Adipose tissue (tissue), 3 donors: Measurements from ENCODE around the gene PRRT1B. TPM values are rescaled to one million over a fixed set of nuclear protein-coding genes. Genes with fewer than 3 reads are reported as not detected.
A peak's percentile ranks its signal among the peaks of the same experiment; 100 is the strongest.
"Not testable (repeated sequence)": the region's sequence is repeated elsewhere in the genome, so short reads cannot be mapped to it uniquely, and the experiment has no call there.

Experiments
- H3K27ac ChIP-seq: one replicate; pipeline ENCODE4 v1.5.1; 2013; ENCODE audit warnings: low read depth, low read length
- WGBS, 3 donors: extraction: QIAGEN DNeasy Blood & Tissue Kit; methylation state at CpG; one replicate each; pipeline ENCODE4 v1.1.7; 2013; 5-methylcytosine and 5-hydroxymethylcytosine counted together
- polyA plus RNA-seq, 3 donors: library from polyadenylated mRNA; stranded (reverse); fragments of 200-250 nt; gene quantifications; one replicate each; pipeline ENCODE4 v1.2.3, GENCODE V29; 2013
- donor health status: healthy with polysubstance abuse.
- donor health status: Bipolar disorder and iron deficiency.
- donor health status: healthy.

Gene PRRT1B
- polyA plus RNA-seq = under 1 TPM; 0.28 to 0.82 (median 0.34) TPM

DNA sequence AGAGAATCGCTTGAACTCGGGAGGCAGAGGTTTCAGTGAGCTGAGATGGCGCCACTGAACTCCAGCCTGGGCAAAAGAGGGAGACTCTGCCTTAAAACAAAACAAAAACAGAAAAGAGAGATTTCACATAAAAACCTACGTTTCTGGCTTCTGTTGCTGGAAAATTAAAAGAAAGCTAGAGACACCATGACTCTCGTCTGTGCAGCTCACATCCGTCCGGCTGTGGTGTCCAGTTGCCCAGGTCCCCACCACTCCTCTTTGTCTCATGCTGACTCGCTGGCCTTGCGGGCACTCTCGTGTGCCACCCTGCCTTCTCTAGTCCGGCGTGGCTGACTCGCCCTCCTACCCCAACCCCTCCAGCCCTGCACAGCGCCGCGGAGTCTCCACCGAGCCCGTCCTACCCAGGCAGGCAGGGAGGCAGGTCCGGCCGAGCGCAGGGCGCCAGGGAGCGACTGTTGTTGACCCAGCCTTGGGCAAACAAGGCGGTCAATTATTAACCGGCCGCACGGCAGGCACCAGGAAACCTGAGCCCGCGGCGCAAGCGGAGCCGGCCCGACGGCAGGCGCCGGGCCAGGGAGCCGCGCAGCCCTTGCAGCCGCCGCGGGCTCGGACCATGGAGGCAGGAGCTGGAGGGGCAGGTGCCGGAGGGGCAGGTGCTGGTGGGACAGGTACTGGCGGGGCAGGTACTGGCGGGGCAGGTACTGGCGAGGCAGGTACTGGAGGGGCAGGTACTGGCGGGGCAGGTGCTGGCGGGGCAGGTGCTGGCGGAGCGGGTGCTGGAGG lies at the start of gene PRRT1B:
Gene PRRT1B, plus strand, starts transcription at position 521 of the 783 bp plus-strand sequence. Its CDS starts 93 bp downstream, at position 614.
- no peak within 1 kb of the TSS for H3K27ac ChIP-seq
- WGBS, 3 donors = 8 to 28% (median 22%) methylated on average over 47 to 50 of the region's 50 CpGs

DNA sequence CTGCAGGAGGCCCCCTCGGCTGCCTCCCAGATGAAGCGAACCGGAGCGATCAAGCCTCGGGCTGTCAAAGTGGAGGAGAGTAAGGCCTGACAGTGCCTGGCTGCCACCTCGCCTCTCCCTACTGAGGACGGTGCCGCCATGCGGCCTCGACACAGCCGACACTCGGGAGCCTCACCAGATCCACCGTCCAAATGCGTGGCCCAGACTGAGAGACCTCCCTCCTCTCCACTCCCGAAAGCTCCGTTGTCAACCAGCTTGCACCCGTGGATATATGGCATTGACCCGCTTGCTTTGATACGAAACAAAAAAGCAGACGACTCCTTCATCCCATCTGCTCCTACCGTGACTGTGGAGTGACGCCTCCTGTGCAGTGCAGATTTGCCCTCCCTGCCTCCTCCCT lies 49.5 kb upstream of the PRRT1B start:
- WGBS, 3 donors = 85 to 89% (median 88%) methylated on average over 22 of the region's 22 CpGs
- H3K27ac ChIP-seq = no peak overlapping the region

DNA sequence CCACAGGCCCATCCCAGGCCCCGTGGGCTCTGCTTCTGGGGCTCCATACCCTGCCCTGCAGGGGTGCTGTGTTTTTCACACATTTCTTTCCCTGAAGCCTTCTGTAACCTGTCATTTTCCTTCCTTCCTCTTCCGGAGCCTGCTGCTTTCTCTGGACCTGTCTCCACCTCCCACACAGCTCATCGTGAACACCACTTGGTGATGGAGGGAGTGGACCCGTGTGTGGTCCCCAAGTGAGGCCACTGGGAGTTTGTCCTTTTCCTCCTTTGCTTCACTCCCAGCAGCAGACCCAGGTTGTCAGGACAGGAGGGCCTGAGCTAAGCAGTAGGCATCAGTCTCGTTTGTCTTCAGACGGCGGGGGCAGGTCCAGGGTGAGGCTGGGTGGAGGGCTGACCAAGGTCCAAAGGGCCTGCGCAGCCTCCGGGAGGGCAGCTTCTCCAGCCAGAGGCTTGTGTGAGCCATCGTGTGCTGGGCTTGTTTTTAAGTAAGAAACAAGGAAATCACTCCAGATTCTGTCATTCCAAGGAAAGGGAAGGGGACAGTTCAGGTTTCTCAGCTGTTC lies 48.4 kb upstream of the PRRT1B start:
- no peak overlapping the region for H3K27ac ChIP-seq
- WGBS, 3 donors = 77 to 81% (median 81%) methylated on average over 10 of the region's 10 CpGs

DNA sequence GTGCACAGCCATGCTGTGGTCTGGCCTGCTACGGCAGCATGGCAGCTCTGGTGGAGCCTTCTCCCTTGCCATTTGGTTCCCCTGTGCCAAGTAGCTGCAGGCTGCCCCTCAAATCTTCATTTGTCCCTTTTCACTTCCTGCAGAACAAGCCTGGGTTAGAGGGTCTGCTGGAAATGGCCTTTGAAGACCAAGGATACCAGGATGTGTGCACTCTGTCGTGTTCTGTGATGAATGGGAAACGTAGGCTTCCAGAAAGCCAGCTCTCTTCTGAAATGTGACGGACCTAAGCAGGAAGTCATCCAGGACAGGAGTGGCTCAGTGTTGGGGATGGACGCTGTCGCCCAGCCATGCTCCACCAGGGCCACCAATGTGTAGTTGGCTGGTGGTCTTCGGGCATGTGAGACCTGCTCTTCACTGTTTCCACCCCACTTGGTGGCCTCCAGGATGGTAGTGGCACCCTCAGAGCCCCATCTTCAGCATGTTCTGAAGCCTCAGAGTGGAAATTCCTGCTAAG lies 46.0 kb upstream of the PRRT1B start:
- no peak overlapping the region for H3K27ac ChIP-seq
- WGBS, 3 donors = 78 to 85% (median 78%) methylated on average over 7 of the region's 7 CpGs

DNA sequence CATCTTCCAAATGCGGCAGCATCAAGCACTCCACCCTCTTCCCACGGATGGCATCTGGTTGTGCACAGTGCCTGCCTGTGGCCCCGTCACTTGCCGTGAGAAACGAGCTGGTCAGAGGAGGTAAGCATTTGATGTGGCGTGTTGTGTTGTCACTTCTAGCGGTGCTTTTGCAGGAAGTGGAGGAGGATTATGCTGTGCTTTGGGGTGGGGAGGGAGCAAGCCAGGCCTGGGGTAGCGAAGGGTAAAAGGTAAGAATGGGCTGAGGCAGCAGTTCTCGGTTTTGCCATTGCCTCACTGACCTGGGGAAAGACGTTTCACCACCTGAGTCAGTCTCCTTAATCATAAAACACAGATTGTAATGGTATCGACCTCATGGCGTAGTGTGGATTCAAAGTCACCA lies 44.9 kb upstream of the PRRT1B start:
- no peak overlapping the region for H3K27ac ChIP-seq
- WGBS, 3 donors = 66 to 72% (median 70%) methylated on average over 12 of the region's 12 CpGs

DNA sequence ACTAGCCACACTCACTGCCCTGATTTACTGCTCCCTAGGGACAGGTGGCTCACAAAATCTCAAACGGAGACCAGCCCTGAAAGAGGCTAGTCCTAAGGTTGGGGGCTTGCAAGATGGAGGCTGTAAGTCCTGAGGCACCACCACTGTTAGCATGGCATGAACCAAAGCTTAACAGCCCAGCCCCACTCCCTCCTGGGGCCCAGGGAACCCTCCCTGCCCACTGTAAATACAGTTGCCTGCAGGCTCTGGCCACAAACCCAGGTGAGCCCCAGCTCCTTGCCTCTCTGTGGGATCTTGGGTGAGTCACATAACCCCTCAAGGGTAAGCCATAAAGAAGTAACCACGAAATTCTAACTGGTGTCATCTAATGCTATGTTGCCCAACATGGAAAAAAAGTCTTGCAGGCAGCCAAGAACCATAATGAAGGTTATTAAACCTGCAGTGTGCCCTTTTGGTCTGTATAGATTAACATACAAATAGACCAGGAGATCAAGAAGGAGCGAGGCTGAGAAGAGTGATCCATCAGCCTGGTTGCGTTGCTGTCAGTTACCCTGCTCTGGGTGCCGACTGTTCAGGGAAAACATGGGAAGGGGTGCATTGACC lies 44.3 kb upstream of the PRRT1B start:
- 57 to 63% (median 61%) methylated on average over 5 of the region's 5 CpGs for WGBS, 3 donors
- no peak overlapping the region for H3K27ac ChIP-seq

DNA sequence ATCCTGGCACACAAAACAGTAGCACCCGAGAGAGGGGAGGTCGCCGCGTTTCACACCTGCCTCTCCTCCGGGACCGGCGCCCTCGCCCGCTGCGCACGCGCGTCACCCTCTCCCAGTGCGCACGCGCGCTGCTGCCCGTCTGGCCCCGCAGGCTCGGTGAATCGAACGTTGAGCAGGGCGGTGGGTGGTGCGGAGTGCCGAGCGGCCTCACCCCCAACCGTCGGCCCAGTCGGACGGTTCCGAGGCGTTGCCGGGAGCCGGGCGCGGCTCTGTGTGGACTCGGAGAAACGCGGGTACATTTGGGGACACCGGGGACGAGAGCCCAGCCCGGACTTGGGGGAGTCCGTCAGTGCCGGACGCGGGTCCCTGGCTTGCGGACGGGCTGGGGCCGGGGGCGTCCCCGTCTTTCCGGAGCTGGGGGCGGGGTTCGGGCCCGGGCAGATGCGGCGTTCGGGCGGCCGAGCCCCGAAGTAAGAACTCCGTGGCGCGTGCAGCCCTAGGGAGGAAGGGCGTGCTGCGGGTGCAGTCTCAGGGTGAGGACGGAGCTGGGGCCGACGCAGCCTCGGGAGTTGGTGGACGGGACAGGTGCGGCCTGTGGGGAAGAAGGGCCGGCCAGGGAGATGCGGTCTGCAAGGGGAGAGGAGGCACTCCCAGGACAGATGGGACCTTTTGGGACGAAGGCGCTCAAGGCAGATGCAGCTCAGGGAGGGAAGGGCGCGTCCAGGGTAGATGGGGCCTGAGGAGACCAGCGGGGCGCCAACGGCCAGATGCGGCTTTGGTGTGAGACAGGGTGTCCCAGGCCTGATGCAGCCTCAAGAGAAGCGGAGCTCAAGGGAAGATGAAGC lies 42.3 kb upstream of the PRRT1B start, which contains the start of gene POMT1:
Gene POMT1, plus strand, starts transcription at position 138 of the 845 bp plus-strand sequence. CDS start 1,301 bp downstream, outside the sequence.
- 0 to 1% (median 0%) methylated on average over 80 to 83 of the region's 83 CpGs for WGBS, 3 donors
- H3K27ac ChIP-seq = peak within 1 kb of the TSS; percentile 32

DNA sequence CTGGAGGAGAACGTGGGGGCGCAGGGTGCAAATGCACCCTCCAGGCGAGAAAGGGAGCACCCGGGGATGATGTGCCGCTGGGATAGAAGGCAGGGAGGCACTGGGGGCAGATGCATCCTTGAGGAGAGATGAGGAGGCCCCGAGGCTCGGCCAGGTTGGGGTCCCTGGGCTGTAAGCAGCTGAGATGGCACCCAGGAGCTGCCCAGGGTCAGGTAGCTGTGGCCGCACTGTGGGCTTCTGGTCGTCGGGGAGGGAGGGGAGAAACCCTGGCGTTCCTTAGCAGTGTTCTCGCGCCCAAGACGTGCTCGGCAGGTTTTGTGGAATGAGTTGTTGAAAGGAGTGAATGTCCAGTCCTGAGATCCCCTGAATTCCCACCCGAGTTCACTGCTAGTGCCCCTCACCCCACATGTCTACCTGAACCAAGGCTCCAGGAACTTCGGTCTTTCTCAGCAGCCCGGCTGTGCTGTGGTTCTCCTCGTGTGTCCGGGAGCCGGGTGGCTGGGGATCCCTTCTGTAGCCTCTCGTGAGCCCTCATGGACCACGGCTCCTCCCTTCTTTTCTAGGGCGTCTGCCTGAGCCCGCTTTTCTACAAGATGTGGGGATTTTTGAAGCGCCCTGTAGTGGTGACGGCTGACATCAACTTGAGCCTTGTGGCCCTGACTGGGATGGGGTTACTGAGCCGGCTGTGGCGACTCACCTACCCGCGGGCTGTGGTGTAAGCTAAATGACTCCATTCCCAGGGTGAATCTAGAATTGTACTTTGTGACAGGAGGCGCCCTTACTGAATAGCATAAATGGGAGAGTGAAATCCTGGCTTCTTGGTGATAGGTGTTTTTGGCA lies 41.5 kb upstream of the PRRT1B start:
- H3K27ac ChIP-seq = peak overlapping the region; percentile 32
- 21 to 30% (median 26%) methylated on average over 29 to 32 of the region's 32 CpGs for WGBS, 3 donors

DNA sequence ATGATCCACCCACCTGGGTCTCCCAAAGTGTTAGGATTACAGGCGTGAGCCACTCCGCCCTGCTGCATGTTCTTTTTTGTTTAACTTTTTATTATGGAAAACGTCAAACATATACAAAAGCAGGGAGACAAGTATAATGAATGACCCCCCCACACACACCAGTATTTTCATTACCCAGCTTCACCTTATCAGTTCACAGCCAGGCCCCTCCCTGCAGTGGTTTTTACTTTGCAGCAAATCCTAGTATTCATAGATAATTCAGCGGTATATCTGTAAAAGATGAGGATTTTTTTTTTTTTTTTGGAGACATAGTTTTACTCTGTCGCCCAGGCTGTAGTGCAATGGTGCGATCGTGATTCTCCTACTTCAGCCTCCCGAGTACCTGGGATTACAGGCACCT lies 40.3 kb upstream of the PRRT1B start:
- H3K27ac ChIP-seq = no peak overlapping the region
- WGBS, 3 donors = 91 to 93% (median 92%) methylated on average over 8 of the region's 8 CpGs

DNA sequence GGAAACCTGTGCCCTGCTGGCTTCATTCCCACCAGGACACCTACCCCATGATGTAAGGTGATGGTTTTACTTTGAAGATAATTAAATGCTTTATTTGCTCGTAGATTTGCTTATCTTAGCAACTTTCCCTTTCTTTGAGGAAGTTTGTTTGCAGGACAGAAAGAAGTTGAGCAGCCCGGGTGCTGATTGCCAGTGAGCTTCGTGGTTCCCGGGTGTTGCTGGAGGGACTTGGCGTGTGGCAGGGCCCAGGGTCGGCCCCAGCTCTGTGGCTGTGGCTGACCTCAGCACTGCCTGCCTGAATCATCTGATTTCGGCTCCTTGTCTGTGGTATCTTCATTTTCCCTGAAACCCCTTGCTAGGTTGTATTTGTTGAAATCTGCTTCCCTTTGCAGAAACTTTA lies 33.9 kb upstream of the PRRT1B start:
- WGBS, 3 donors = 70 to 74% (median 71%) methylated on average over 7 of the region's 7 CpGs
- no peak overlapping the region for H3K27ac ChIP-seq

DNA sequence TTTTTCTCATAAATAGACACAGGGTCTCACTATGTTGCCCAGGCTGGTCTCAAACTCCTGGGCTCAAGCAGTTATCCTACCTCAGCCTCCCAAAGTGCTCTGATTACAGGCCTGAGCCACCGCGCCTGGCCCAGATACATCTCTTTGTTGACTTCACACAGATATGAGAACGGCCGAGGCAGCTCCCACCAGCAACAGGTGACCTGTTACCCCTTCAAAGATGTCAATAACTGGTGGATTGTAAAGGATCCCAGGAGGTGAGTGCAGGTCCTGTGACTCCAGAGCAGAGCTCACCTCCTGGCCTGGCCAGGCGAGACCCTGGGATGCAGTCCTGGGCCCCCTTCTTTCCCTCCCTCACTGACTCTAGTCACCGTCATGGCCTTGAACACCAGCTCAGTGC lies 33.4 kb upstream of the PRRT1B start:
- H3K27ac ChIP-seq = no peak overlapping the region
- 90 to 96% (median 93%) methylated on average over 6 of the region's 6 CpGs for WGBS, 3 donors

DNA sequence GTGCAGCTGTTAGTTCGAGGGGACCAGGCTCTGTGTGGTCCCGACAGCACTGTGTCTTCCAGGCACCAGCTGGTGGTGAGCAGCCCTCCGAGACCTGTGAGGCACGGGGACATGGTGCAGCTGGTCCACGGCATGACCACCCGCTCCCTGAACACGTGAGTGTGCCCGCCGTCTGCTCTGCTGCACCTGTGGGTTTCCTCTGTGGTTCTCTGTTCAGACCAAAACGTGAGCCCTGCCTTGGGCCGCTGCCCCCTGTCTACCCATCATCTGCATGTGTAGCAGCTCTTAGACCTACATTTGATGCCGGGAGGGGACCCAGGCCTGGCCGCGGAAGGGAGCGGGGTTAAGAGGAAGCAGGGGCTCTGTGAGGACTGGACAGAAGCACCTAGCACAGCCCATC lies 32.1 kb upstream of the PRRT1B start:
- 92 to 95% (median 93%) methylated on average over 15 of the region's 15 CpGs for WGBS, 3 donors
- no peak overlapping the region for H3K27ac ChIP-seq

DNA sequence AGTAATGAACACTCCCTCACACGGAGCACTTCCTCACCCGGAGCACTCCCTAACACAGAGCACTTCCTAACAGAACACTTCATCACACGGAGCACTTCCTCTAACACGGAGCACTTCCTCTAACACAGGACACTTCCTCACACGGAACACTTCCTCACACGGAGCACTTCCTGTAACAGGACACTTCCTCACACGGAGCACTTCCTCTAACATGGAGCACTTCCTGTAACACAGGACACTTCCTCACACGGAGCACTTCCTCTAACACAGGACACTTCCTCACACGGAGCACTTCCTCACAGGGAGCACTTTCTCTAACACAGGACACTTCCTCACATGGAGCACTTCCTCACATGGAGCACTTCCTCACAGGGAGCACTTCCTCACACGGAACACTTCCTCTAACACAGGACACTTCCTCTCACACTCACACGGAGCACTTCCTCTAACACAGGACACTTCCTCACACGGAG lies 29.7 kb upstream of the PRRT1B start:
- 49 to 88% (median 59%) methylated on average over 10 to 12 of the region's 12 CpGs for WGBS, 3 donors
- H3K27ac ChIP-seq = not testable (repeated sequence)

DNA sequence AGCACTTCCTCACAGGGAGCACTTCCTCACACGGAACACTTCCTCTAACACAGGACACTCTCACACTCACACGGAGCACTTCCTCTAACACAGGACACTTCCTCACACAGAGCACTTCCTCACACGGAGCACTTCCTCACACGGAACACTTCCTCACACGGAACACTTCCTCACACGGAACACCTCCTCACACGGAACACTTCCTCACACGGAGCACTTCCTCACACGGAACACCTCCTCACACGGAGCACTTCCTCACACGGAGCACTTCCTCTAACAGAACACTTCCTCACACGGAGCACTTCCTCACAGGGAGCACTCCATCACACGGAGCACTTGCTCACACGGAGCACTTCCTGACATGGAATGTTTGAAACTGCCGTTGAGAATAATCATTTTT lies 29.2 kb upstream of the PRRT1B start:
- no peak overlapping the region for H3K27ac ChIP-seq
- WGBS, 3 donors = 52 to 91% (median 56%) methylated on average over 15 of the region's 15 CpGs

DNA sequence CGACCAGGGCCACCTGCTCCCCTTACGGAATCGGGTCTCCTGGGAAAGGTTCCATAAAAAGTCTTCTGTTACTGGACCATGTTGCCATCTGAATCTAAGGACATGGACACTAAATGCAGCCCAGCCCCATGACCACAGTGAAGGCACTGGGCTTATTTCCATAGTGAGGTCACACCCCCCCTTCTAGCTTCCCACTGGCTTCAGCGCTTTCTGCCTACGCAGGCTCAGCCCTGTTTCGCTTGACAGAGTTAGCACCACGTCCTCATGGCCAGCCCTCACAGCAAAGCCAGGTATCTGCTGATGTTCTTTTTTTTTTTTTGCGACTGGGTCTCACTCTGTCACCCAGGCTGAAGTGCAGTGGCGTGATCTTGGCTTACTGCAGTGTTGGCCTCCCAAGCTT lies 28.4 kb upstream of the PRRT1B start:
- H3K27ac ChIP-seq = no peak overlapping the region
- WGBS, 3 donors = 94 to 98% (median 95%) methylated on average over 9 of the region's 9 CpGs

DNA sequence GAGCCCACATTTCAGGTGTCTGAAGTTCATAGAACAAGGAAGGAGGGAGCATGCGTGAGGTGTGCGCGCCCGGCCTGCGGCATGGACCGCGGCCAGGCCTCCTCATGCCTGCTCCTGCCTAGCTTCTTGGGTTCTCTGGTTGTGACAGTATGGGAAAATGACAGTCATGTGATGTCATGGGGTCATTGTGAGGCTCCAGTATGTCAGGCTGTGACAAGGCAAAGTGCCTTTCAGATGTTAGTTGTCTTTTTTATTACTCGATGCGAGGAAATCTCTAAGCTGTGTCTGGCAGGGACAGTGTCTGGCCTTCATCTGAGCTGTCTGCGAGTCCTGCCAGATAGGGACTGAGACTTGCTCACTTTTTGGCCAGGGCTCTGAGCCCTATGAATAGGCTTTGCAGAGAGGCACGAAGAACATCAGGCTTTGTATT lies 27.5 kb upstream of the PRRT1B start:
- no peak overlapping the region for H3K27ac ChIP-seq
- 87 to 92% (median 88%) methylated on average over 11 of the region's 11 CpGs for WGBS, 3 donors

DNA sequence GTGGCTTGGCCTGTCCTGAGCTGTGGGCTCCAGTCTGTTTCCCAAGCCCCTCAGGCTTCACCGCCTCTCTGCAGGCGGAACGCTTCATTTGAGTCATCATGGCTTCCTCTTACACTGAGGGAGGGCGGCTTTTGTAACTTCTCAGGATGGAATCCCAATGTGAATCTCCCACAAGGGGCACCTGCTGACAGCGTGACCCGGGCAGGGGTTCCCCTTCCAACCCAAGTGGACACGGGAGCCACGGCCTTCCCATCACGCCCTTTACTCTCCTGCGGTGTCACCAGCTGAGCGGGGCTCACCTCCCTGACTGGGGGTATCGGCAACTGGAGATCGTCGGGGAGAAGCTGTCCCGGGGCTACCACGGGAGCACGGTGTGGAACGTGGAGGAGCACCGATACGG lies 26.8 kb upstream of the PRRT1B start:
- WGBS, 3 donors = 95 to 98% (median 96%) methylated on average over 20 of the region's 20 CpGs
- H3K27ac ChIP-seq = no peak overlapping the region
